Keratinocyte (primary cell): Measurements from ENCODE around the gene PPY. TPM values are rescaled to one million over a fixed set of nuclear protein-coding genes. Genes with fewer than 3 reads are reported as not detected.

Experiments
- DNase-seq: peaks from one replicate; pipeline ENCODE4 v3.0.0-alpha.2; 2011; ENCODE audit warnings: low read depth, missing footprints, low spot score
- FAIRE-seq: peaks from 2 replicates; lab custom pipeline; 2011; peaks lifted over from hg19 to GRCh38; lab: Jason Lieb, UNC
- H2AFZ ChIP-seq: 2 replicates; pipeline ENCODE4 v1.6.0; 2012; ENCODE audit warnings: low read length, control low read depth, inconsistent platforms; ENCODE audit not compliant: control insufficient read depth
- H3K27ac ChIP-seq: 2 replicates; pipeline ENCODE4 v1.5.1; 2011; ENCODE audit warnings: low read length; ENCODE audit not compliant: control insufficient read depth, insufficient read depth
- H3K27me3 ChIP-seq: 3 replicates; pipeline ENCODE4 v1.6.0; 2011; ENCODE audit warnings: low read length; ENCODE audit not compliant: control insufficient read depth, insufficient read depth; ENCODE audit errors: extremely low read depth
- H3K36me3 ChIP-seq, 2 experiments: 2 replicates in 1 of 2; 3 replicates in 1 of 2; pipeline ENCODE4 v1.5.1; 2011; ENCODE audit warnings: low read length in 2 of 2, mild to moderate bottlenecking in 1 of 2; ENCODE audit not compliant: control insufficient read depth in 2 of 2, insufficient read depth in 2 of 2; ENCODE audit errors: extremely low read depth in 1 of 2
- H3K4me1 ChIP-seq: 3 replicates; pipeline ENCODE4 v1.5.1; 2011; ENCODE audit warnings: low read length; ENCODE audit not compliant: control insufficient read depth, insufficient read depth; ENCODE audit errors: extremely low read depth
- H3K4me2 ChIP-seq: 3 replicates; pipeline ENCODE4 v1.6.0; 2011; ENCODE audit warnings: low read depth, low read length; ENCODE audit not compliant: control insufficient read depth, insufficient read depth; ENCODE audit errors: extremely low read depth
- H3K4me3 ChIP-seq, 3 experiments: fragments of 200-600 bp in 1 of 3; sonication (generic) in 1 of 3; 2 replicates in 2 of 3; 3 replicates in 1 of 3; pipeline ENCODE4 v1.5.1; 2011 to 2016; ENCODE audit warnings: low read length in 3 of 3, mild to moderate bottlenecking in 3 of 3, control low read depth in 2 of 3, inconsistent platforms in 1 of 3, low read depth in 1 of 3, mixed read lengths in 1 of 3, mixed run types in 1 of 3, moderate library complexity in 1 of 3; ENCODE audit not compliant: control insufficient read depth in 2 of 3, insufficient read depth in 2 of 3; ENCODE audit errors: extremely low read depth in 1 of 3
- H3K79me2 ChIP-seq: 2 replicates; pipeline ENCODE4 v1.6.0; 2012; ENCODE audit warnings: low read length; ENCODE audit not compliant: control insufficient read depth, insufficient read depth
- H3K9ac ChIP-seq: 3 replicates; pipeline ENCODE4 v1.6.0; 2011; ENCODE audit warnings: low read length; ENCODE audit not compliant: control insufficient read depth, insufficient read depth; ENCODE audit errors: extremely low read depth
- H3K9me1 ChIP-seq: 3 replicates; pipeline ENCODE4 v1.6.0; 2011; ENCODE audit warnings: low read length; ENCODE audit not compliant: control insufficient read depth, insufficient read depth; ENCODE audit errors: extremely low read depth
- H3K9me3 ChIP-seq: 2 replicates; pipeline ENCODE4 v1.5.1; 2012; ENCODE audit warnings: low read depth, low read length; ENCODE audit not compliant: control insufficient read depth
- H4K20me1 ChIP-seq: 3 replicates; pipeline ENCODE4 v1.6.0; 2011; ENCODE audit warnings: low read length; ENCODE audit not compliant: control insufficient read depth, insufficient read depth; ENCODE audit errors: extremely low read depth
- CTCF ChIP-seq, 3 experiments: IDR thresholded peaks in 1 of 3; conservative IDR thresholded peaks in 1 of 3; optimal IDR thresholded peaks in 1 of 3; 2 replicates in 2 of 3; 3 replicates in 1 of 3; pipeline versions ENCODE3 to v1.5.1; 2011; ENCODE audit warnings: low read length in 3 of 3, mild to moderate bottlenecking in 3 of 3, moderate library complexity in 2 of 3, control low read depth in 1 of 3, inconsistent platforms in 1 of 3; ENCODE audit not compliant: insufficient read depth in 2 of 3; ENCODE audit errors: extremely low read depth in 1 of 3
- EZH2 ChIP-seq: IDR thresholded peaks from one replicate; pipeline ENCODE4 v1.6.1; 2012; ENCODE audit warnings: inconsistent platforms, mild to moderate bottlenecking, low read length, moderate library complexity
- dilution Hi-C: fragments of 300-500 bp; cut with MboI; formaldehyde crosslinking; loops from one replicate; pipeline ENCODE4 v1.7.0; 2020; ENCODE audit warnings: low sequenced_read_pairs; ENCODE audit not compliant: extremely low pct_ligation_motif_present
- polyA plus RNA-seq, 5 experiments: library from polyadenylated mRNA; depleted of rRNA in 3 of 5; stranded (reverse) in 3 of 5; stranded (forward) in 1 of 5; unstranded in 1 of 5; fragments of >200 nt; gene quantifications; 1 replicate in 1 of 5; 2 replicates in 3 of 5; 3 replicates in 1 of 5; pipeline versions ENCODE4 v1.2.1 to v1.2.3, GENCODE V29; 2011 to 2012; ENCODE audit warnings: missing spikeins in 2 of 5, low read depth in 1 of 5, low replicate concordance in 1 of 5

The PPY gene
- polyA plus RNA-seq, 1 donor (not counting 4 experiments of a cell fraction or from before 2014, with no cell fraction given), result not detected

- Histone ChIP-seq H3K4me3 (no peak overlapping the region), H3K27me3 (peaks cover 48% of the 10 kb centered on the region), H4K20me1 (no peaks in the 10 kb centered on the region), H3K79me2 (no peaks in the 10 kb centered on the region), H3K9me3 (no peaks in the 10 kb centered on the region), H3K4me1 (no peaks in the 10 kb centered on the region), H3K9ac (no peak overlapping the region), H3K27ac (no peak overlapping the region), H2AFZ (no peak overlapping the region), H3K9me1 (no peaks in the 10 kb centered on the region), H3K36me3 (no peaks in the 10 kb centered on the region), H3K4me2 (peak overlapping the region; percentile 14)
- DNase-seq (no peak), FAIRE-seq (no peak)
- TF ChIP-seq EZH2, result peak; percentile 91
- no peak for TF ChIP-seq CTCF (optimal IDR thresholded peaks at IDR 0.05 in 1 of 3, IDR thresholded peaks at IDR 0.05 in 1 of 3, conservative IDR thresholded peaks at IDR 0.05 in 1 of 3; ENCODE audit: extremely low read depth in 1 of 3, insufficient read depth in 2 of 3, low read length in 3 of 3)
- dilution Hi-C loops, result no loop called here
Measured at GRCh38 chr17:43952724-43953666, 10.7 kb upstream of the PPY start.

GRCh38 chr17:43952351-43952723 is 10.1 kb upstream of the PPY start:
- H3K9me3 ChIP-seq, result no peaks in the 10 kb centered on the region
- no peak for TF ChIP-seq EZH2
- H3K4me1 ChIP-seq, result no peaks in the 10 kb centered on the region
- H3K36me3 ChIP-seq, result no peaks in the 10 kb centered on the region
- H3K27me3 ChIP-seq, result peaks cover 48% of the 10 kb centered on the region
- no peak overlapping the region for H2AFZ ChIP-seq
- no peaks in the 10 kb centered on the region for H3K9me1 ChIP-seq
- H4K20me1 ChIP-seq, result no peaks in the 10 kb centered on the region
- dilution Hi-C loops, result no loop called here
- H3K79me2 ChIP-seq, result no peaks in the 10 kb centered on the region
- H3K4me2 ChIP-seq, result no peak overlapping the region
- H3K9ac ChIP-seq, result no peak overlapping the region
- H3K27ac ChIP-seq, result no peak overlapping the region
- FAIRE-seq (no peak), DNase-seq (no peak)
- no peak overlapping the region for H3K4me3 ChIP-seq
